COLO668 (cell line): Measurements from ENCODE around the gene KRTAP9-3.
"Not testable (repeated sequence)": the region's sequence is repeated elsewhere in the genome, so short reads cannot be mapped to it uniquely, and the experiment has no call there.

Experiments used
- DNase-seq: peaks from one replicate; lab custom pipeline; 2025; ENCODE audit not compliant: unreplicated experiment; lab: John Stamatoyannopoulos, UW

KRTAP9-3 gene

DNA sequence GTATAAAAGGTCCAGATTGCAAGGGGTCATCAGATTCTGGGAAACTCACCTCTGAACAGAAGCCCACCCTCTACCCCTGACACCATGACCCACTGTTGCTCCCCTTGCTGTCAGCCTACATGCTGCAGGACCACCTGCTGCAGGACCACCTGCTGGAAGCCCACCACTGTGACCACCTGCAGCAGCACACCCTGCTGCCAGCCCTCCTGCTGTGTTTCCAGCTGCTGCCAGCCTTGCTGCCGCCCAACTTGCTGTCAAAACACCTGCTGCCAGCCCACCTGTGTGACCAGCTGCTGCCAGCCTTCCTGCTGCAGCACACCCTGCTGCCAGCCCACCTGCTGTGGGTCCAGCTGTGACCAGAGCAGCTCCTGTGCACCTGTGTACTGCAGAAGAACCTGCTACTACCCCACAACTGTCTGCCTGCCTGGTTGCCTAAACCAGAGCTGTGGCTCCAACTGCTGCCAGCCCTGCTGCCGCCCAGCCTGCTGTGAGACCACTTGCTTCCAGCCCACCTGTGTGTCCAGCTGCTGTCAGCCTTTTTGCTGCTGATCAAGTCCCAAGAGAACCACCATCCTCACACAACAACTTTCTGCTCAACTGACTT lies 17.5 kb downstream of the KRTAP9-3 start, which contains the start of gene KRTAP9-4:
Gene KRTAP9-4 (plus strand): TSS at position 51 of the 604 bp plus-strand sequence. CDS start 34 bp downstream, at position 85.
- peak; percentile 4 for DNase-seq

GRCh38 chr17:41251261-41251660 lies 19.0 kb downstream of the KRTAP9-3 start:
- no peak for DNase-seq

DNA sequence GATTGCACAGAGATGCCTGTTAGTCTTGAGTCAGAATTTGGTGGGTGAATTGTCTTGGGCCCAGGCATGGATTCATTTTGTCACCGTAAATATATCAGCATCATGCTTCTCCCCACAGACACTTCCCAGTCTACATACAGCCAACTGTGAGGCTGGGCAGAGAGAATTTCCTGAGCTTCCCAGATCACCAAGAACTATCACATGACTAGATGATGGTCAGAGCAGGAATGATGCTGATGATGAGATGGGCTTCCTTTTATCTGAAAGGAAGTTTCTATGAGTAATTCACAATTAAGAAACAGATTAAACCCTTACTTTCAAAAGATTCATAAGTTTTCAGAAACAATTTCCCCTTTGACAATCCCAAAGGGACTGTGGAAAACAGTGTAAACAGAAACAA lies 22.6 kb downstream of the KRTAP9-3 start:
- DNase-seq = no peak

DNA sequence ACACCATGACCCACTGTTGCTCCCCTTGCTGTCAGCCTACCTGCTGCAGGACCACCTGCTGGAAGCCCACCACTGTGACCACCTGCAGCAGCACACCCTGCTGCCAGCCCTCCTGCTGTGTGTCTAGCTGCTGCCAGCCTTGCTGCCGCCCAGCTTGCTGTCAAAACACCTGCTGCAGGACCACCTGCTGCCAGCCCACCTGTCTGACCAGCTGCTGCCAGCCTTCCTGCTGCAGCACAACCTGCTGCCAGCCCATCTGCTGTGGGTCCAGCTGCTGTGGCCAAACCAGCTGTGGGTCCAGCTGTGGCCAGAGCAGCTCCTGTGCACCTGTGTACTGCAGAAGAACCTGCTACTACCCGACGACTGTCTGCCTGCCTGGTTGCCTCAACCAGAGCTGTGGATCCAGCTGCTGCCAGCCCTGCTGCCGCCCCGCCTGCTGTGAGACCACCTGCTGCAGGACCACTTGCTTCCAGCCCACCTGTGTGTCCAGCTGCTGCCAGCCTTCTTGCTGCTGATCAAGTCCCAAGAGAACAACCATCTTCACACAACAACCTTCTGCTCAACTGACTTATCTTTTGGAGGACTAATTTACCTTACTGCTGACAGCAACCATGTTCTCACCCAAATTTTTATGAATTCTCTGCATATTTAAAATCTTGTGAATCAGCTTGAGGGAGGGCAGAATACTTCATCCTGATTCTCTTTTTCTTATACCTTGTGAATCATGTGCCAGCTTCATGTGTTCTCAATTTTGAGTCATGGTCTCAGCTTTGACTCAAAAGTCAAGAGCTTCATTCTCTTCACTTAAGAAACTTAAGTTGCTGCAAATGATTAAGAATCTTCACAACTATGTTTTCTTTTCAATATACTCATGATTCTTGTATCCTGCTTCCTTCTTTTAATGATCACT lies 23.4 kb downstream of the KRTAP9-3 start, which contains the start of gene KRTAP9-9:
Gene KRTAP9-9 (plus strand): TSS at position 4 of the 910 bp plus-strand sequence.
- DNase-seq = peak; percentile 2

DNA sequence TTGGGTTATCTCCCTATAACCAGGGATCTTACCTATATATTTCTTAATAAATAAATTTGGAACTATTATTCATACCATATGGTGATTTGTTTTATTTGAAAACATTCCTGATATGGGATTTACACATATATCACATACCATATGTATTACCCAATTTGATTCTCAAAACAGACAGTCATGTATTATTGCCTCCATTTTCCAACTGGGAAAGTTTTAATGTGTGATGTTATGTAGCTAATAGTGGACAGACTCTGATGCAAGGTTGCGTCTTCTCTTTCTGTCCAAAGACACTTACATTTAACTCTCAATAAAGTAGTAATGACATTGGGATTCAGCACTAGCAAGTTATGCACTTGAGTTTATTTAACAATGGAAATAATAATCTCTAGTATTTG lies 24.0 kb downstream of the KRTAP9-3 start:
- DNase-seq = no peak

DNA sequence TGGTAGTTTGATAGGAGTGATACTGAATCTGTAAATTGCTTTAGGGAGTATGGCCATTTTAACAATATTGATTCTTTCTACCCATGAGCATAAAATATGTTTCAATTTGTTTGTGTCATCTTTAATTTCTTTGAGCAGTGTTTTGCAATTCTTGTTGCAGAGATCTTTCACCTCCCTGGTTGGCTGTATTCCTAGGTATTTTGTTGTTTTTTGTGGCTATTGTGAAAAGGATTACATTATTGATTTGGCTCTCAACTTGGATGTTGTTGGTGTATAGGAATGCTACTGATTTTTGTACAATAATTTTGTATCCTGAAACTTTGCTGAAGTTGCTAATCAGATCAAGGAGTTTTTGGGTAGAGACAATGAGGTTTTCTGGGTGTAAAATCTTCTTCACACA lies 26.2 kb downstream of the KRTAP9-3 start:
- DNase-seq = no peak

DNA sequence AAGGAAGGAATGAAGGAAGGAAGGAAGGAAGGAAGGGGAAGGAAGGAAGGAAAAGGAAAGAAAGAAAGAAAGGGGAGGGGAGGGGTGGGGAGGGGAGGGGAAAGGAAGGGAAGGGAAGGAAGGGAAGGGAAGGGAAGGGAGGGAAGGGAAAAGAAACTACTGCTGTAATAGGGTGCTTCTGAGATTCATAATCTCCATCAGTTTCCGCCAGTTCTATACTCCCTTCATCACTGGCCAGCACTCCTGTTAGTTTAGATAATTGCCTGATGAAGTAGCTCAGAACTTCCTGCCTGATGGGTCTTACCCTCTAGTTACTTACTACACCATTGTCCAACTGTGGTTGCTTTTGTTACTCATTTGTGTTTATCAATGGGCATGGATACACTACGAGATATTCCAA lies 31.0 kb downstream of the KRTAP9-3 start:
- DNase-seq = no peak

GRCh38 chr17:41264599-41264998 lies 32.4 kb downstream of the KRTAP9-3 start:
- no peak for DNase-seq

DNA sequence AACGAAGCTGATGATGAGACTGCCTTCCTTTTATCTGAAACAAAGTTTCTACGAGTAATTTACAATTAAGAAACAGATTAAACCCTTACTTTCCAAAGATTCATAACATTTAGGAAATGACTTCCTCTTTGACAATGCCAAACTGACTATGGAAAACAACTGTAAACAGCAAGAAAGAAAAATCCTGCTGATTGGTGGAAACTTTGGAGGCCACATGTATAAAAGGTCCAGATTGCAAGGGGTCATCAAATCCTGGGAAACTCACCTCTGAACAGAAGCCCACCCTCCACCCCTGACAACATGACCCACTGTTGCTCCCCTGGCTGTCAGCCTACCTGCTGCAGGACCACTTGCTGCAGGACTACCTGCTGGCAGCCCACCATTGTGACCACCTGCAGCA lies 32.8 kb downstream of the KRTAP9-3 start, which contains the start of gene KRTAP9-6:
Gene KRTAP9-6 (plus strand): TSS at position 301 of the 400 bp plus-strand sequence. CDS start 0 bp downstream, at position 301.
- DNase-seq = no peak

DNA sequence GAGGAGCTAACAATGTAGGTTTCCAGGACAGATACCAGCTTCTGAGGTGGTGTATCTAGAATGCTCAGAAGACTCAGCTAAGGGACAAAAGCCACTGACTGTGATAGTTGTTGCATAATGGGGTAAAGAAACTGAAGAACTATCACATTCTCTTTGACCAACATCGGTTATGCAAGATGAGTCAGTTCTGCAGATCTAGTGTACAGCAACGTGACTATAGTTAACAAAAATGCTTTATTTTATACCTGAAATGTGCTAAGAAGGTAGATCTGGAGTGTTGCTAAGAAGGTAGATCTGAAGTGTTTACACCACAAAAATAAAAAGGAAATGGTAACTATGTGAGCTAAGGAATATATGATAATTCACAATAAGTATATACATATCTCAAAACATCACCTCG lies 35.5 kb downstream of the KRTAP9-3 start:
- DNase-seq = no peak

DNA sequence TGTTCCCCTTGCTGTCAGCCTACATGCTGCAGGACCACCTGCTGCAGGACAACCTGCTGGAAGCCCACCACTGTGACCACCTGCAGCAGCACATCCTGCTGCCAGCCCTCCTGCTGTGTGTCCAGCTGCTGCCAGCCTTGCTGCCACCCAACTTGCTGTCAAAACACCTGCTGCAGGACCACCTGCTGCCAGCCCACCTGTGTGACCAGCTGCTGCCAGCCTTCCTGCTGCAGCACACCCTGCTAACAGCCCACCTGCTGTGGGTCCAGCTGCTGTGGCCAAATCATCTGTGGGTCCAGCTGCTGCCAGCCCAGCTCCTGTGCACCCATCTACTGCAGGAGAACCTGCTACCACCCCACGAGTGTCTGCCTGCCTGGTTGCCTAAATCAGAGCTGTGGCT lies 39.1 kb downstream of the KRTAP9-3 start:
- DNase-seq = not testable (repeated sequence)

- DNase-seq = no peak
Measured at GRCh38 chr17:41271858-41272257, 39.6 kb downstream of the KRTAP9-3 start.

GRCh38 chr17:41275648-41276190 lies 43.5 kb downstream of the KRTAP9-3 start, which contains the start of gene KRTAP9-7:
Gene KRTAP9-7, plus strand, starts transcription at chr17:41275698. Its CDS starts 0 bp downstream, at chr17:41275698.
- DNase-seq = not testable (repeated sequence)

DNA sequence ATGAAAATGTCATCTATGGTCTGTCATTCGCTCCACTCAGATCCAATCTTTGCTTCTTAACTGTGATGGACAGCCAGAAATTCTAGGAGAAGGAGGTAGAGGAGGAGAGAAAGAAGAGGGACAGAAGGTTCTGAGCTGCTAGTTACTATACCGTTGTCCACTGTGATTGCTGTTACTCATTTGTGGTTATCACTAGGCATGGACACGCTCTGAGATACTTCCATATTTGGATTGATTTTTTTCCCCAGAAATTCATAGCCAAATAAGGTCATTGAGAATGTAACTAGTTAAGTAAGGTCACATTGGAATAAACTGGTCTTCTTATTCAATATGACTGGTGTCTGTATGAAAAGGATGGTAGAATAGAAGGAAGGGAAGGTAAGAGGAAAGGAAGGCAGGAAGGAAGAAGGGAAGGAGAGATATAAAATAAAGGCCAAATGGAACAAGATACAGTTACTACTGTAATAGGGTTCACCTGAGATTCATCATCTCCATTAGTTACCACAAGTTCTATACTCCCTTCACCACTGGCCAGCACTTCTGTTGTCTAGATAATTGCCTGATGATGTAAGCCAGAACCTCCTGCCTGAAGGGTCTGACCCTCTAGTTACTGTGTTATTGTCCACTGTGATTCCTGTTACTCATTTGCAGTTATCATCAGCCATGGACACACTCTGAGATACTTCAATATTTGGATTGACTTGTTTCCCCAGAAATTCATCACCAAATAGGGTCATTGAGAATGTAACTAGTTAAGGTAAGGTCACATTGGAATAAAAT lies 46.1 kb downstream of the KRTAP9-3 start:
- DNase-seq = no peak
